Transverse colon (tissue), 3 donors: Measurements from ENCODE around the gene SPATA13.

Experiments
- POLR2A ChIP-seq: fragments of 450-650 bp; IDR thresholded peaks from one replicate; pipeline ENCODE4 v1.6.1; 2016; ENCODE audit warnings: antibody characterized with exemption, mild to moderate bottlenecking, moderate library complexity
- TF ChIP-seq, protein P1 (sequence below), 5 experiments: fragments of 200-600 bp in 3 of 5; fragments of 450-650 bp in 2 of 5; sonication (generic) in 3 of 5; IDR thresholded peaks; 1 replicate in 2 of 5; 2 replicates in 3 of 5; pipeline ENCODE4 v1.5.1; 2016 to 2017; ENCODE audit warnings: antibody characterized with exemption in 5 of 5, inconsistent platforms in 3 of 5, mild to moderate bottlenecking in 2 of 5, moderate library complexity in 1 of 5

DNA sequence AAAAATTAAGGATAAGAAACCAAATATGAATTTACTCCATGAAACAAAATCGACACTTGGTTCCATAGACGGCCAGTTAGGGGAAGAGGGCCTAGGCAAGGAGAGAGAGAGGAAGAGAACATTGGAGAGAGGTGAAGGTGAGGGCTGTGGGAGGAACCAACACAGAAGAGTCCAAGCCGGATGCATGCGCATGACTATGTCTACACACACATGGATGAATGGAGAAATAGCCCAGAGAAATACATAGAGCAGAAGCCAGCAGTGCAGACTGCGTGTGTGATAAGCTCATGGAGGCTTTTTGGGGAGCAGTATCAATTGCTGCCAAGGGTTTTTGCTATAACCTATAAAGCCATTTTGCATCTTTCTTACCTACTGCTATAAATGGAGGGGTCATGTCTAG lies 81.6 kb downstream of the SPATA13 start:
- TF ChIP-seq, protein P1, sequence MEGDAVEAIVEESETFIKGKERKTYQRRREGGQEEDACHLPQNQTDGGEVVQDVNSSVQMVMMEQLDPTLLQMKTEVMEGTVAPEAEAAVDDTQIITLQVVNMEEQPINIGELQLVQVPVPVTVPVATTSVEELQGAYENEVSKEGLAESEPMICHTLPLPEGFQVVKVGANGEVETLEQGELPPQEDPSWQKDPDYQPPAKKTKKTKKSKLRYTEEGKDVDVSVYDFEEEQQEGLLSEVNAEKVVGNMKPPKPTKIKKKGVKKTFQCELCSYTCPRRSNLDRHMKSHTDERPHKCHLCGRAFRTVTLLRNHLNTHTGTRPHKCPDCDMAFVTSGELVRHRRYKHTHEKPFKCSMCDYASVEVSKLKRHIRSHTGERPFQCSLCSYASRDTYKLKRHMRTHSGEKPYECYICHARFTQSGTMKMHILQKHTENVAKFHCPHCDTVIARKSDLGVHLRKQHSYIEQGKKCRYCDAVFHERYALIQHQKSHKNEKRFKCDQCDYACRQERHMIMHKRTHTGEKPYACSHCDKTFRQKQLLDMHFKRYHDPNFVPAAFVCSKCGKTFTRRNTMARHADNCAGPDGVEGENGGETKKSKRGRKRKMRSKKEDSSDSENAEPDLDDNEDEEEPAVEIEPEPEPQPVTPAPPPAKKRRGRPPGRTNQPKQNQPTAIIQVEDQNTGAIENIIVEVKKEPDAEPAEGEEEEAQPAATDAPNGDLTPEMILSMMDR (IDR thresholded peaks at IDR 0.05), result no peak
- TF ChIP-seq POLR2A, result no peak
